K562 (cell line): Measurements from ENCODE around the gene KMO. TPM values are rescaled to one million over a fixed set of nuclear protein-coding genes. Genes with fewer than 3 reads are reported as not detected.

Experiments
- AFF1 ChIP-seq, 2 experiments: fragments of 450-650 bp; IDR thresholded peaks; 2 replicates each; pipeline ENCODE4 v1.6.1; 2018; ENCODE audit warnings: mild to moderate bottlenecking in 2 of 2, low read depth in 1 of 2; ENCODE audit not compliant: partially characterized antibody in 2 of 2
- BCOR ChIP-seq: fragments of 450-650 bp; IDR thresholded peaks from 2 replicates; pipeline ENCODE4 v1.6.1; 2016
- BRD4 ChIP-seq: fragments of 200-600 bp; sonication (generic); IDR thresholded peaks from 2 replicates; pipeline ENCODE4 v1.6.1; 2017; ENCODE audit warnings: inconsistent platforms
- BRD9 ChIP-seq: fragments of 450-650 bp; IDR thresholded peaks from 2 replicates; pipeline ENCODE4 v1.6.1; 2018; ENCODE audit warnings: low read depth; ENCODE audit not compliant: partially characterized antibody
- CXXC5 ChIP-seq: fragments of 250-450 bp; sonication (Bioruptor Pico); IDR thresholded peaks from 2 replicates; pipeline ENCODE4 v1.8.0; 2022; ENCODE audit warnings: inconsistent platforms, mild to moderate bottlenecking, moderate library complexity
- FOXK2 ChIP-seq, 2 experiments: fragments of 450-650 bp; IDR thresholded peaks in 1 of 2; conservative IDR thresholded peaks in 1 of 2; 2 replicates each; pipeline ENCODE4 v1.6.1; 2016; ENCODE audit warnings: low read depth in 2 of 2, mild to moderate bottlenecking in 1 of 2
- GABPA ChIP-seq: fragments of 200-800 bp; sonication (Bioruptor generic); conservative IDR thresholded peaks from 2 replicates; pipeline ENCODE4 v1.6.1; 2016; ENCODE audit warnings: low read depth, missing genetic modification characterization, missing compliant biosample characterization
- MTF1 ChIP-seq: fragments of 250-450 bp; sonication (Bioruptor Pico); IDR thresholded peaks from 2 replicates; pipeline ENCODE4 v1.9.0; 2021; ENCODE audit warnings: moderate library complexity, mild to moderate bottlenecking, inconsistent platforms, borderline replicate concordance
- PML ChIP-seq: IDR thresholded peaks from 2 replicates; pipeline ENCODE4 v1.6.1; 2012; ENCODE audit warnings: low read length, inconsistent platforms
- PREB ChIP-seq: sonication (generic); formaldehyde crosslinking; IDR thresholded peaks from 2 replicates; pipeline ENCODE4 v1.8.1; 2023; ENCODE audit warnings: mild to moderate bottlenecking, missing genetic modification reagents
- SMAD1 ChIP-seq: fragments of 150-350 bp; IDR thresholded peaks from 2 replicates; pipeline ENCODE4 v1.6.1; 2014; ENCODE audit warnings: low read length, low read depth; ENCODE audit not compliant: partially characterized antibody
- THRA ChIP-seq: fragments of 450-650 bp; IDR thresholded peaks from 2 replicates; pipeline ENCODE4 v1.6.1; 2017; ENCODE audit warnings: mild to moderate bottlenecking, moderate library complexity
- ZBTB33 ChIP-seq: sonication (generic); formaldehyde crosslinking; IDR thresholded peaks from 2 replicates; pipeline ENCODE4 v1.8.1; 2023; ENCODE audit warnings: mild to moderate bottlenecking, missing genetic modification reagents
- ZNF175 ChIP-seq: fragments of 200-800 bp; sonication (Bioruptor generic); IDR thresholded peaks from 2 replicates; pipeline ENCODE4 v1.6.1; 2016; ENCODE audit warnings: low read depth, mild to moderate bottlenecking, missing genetic modification characterization, missing compliant biosample characterization
- ZNF23 ChIP-seq: fragments of 250-450 bp; sonication (Bioruptor Pico); IDR thresholded peaks from 2 replicates; pipeline ENCODE4 v1.4.0; 2020; ENCODE audit warnings: mild to moderate bottlenecking
- ZNF668 ChIP-seq: fragments of 250-450 bp; sonication (Bioruptor Pico); IDR thresholded peaks from 2 replicates; pipeline ENCODE4 v1.8.0; 2022; ENCODE audit warnings: mild to moderate bottlenecking, inconsistent platforms
- ZNF766 ChIP-seq: fragments of 200-800 bp; sonication (Bioruptor generic); conservative IDR thresholded peaks from 2 replicates; pipeline ENCODE4 v1.6.1; 2016; ENCODE audit warnings: missing genetic modification characterization, missing compliant biosample characterization
- polyA plus RNA-seq, 8 experiments: library from polyadenylated mRNA; depleted of rRNA in 4 of 8; stranded (reverse) in 5 of 8; unstranded in 3 of 8; fragments of >200 nt; fragmentation: Nextera tagmentation in 2 of 8; fragmentation: Illumina TruSeq in 1 of 8; extraction: Ambion mirVana in 2 of 8; extraction: Trizol in 1 of 8; gene quantifications; 2 replicates each; pipeline versions ENCODE4 v1.2.1 to v1.2.3, GENCODE V29; 2011 to 2014; ENCODE audit warnings: inconsistent platforms in 1 of 8, missing spikeins in 1 of 8
- total RNA-seq, 7 experiments: library from RNA; depleted of rRNA in 6 of 7; stranded (reverse); fragments of >200 nt in 6 of 7; fragmentation: Illumina TruSeq in 2 of 7; extraction: Trizol in 2 of 7; gene quantifications; 2 replicates each; pipeline versions ENCODE4 v1.2.1 to v1.2.3, GENCODE V29; 2011 to 2021; ENCODE audit warnings: low replicate concordance in 1 of 7

KMO gene
- total and polyA plus RNA-seq, 9 of the 15 experiments (the other 6 are each of a cell fraction or from before 2014, with no cell fraction given): 0.01 to 0.11 (median 0.01) TPM; not detected in 6

GRCh38 chr1:241551759-241552638 is 19.8 kb downstream of the KMO start (continued):
- no peak for TF ChIP-seq ZBTB33 (CRISPR knock-in tag)
- peak; percentile 60 for TF ChIP-seq CXXC5 (CRISPR knock-in tag)
- 0 out of 2 replicates have a peak, but pooled peaks have one; percentile 32 for TF ChIP-seq ZNF766 (CRISPR knock-in tag)
- TF ChIP-seq MTF1: no peak
- TF ChIP-seq ZNF175 (CRISPR knock-in tag): 0 out of 2 replicates have a peak, but pooled peaks have one; percentile 55
- TF ChIP-seq AFF1 (IDR thresholded peaks at IDR 0.05; ENCODE audit: low read depth in 1 of 2, partially characterized antibody in 2 of 2): peak in 1 of 2 experiments; percentile 83
- peak; percentile 40; the same call in 1 of the 2 replicates for TF ChIP-seq BCOR
- no peak for TF ChIP-seq ZNF668 (CRISPR knock-in tag)
- TF ChIP-seq PREB (CRISPR knock-in tag): no peak
- TF ChIP-seq SMAD1: no peak
- TF ChIP-seq GABPA (tag): 0 out of 2 replicates have a peak, but pooled peaks have one; percentile 40
- TF ChIP-seq PML: peak; percentile 38; the same call in 1 of the 2 replicates
- peak; percentile 69 for TF ChIP-seq BRD9
- TF ChIP-seq ZNF23 (CRISPR knock-in tag): no peak
- no peak for TF ChIP-seq THRA
- TF ChIP-seq BRD4: peak; percentile 46; the same call in 1 of the 2 replicates
- TF ChIP-seq FOXK2 (conservative IDR thresholded peaks at IDR 0.05 in 1 of 2, IDR thresholded peaks at IDR 0.05 in 1 of 2; ENCODE audit: low read depth in 2 of 2): peak; percentile 77 to 78
